ENCODE measurements around the gene RBM4.
"Not testable (repeated sequence)": the region's sequence is repeated elsewhere in the genome, so short reads cannot be mapped to it uniquely, and the experiment has no call there.

The RBM4 gene

GRCh38 chr11:66604155-66604554, 34.3 kb upstream of the RBM4 start:
- CTCF ChIA-PET, result interaction anchor here (2.2 kb wide), 1 partner anchor 12 kb away, joined by 8 read pairs; the partner anchor contains the start of gene CCDC87
- H3K9me3 Mint-ChIP-seq, result no peaks in the 10 kb centered on the region
- DNase-seq, result no peak
- H3K27ac Mint-ChIP-seq, result no peak overlapping the region
- H3K4me3 Mint-ChIP-seq, result no peak overlapping the region
- no peaks in the 10 kb centered on the region for H3K27me3 Mint-ChIP-seq
- no peaks in the 10 kb centered on the region for H3K4me1 Mint-ChIP-seq
- peaks cover 12% of the 10 kb centered on the region for H3K36me3 Mint-ChIP-seq

- H3K27ac Mint-ChIP-seq, H3K9me3 Mint-ChIP-seq, H3K27me3 Mint-ChIP-seq, H3K36me3 Mint-ChIP-seq, H3K4me3 Mint-ChIP-seq, DNase-seq: not testable (repeated sequence)
- CTCF ChIA-PET, result interaction anchor here (1.0 kb wide), 1 partner anchor 34 kb away, joined by 3 read pairs; no protein-coding TSS in a partner anchor
- peaks cover 11% of the 10 kb centered on the region for H3K4me1 Mint-ChIP-seq
Observed at GRCh38 chr11:66606608-66607007, 31.9 kb upstream of the RBM4 start.

GRCh38 chr11:66607126-66607834, 31.2 kb upstream of the RBM4 start:
- no peak overlapping the region for H3K4me3 Mint-ChIP-seq
- no peak overlapping the region for H3K27ac Mint-ChIP-seq
- DNase-seq, result no peak
- H3K4me1 Mint-ChIP-seq, result peaks cover 11% of the 10 kb centered on the region
- H3K36me3 Mint-ChIP-seq, result peaks cover 5% of the 10 kb centered on the region
- H3K27me3 Mint-ChIP-seq, result no peaks in the 10 kb centered on the region
- CTCF ChIA-PET, result interaction anchor here (1.0 kb wide), 1 partner anchor 35 kb away, joined by 3 read pairs; no protein-coding TSS in a partner anchor
- H3K9me3 Mint-ChIP-seq, result no peaks in the 10 kb centered on the region

- CTCF ChIA-PET, result interaction anchor here (0.6 to 0.9 kb wide), 3 partner anchors 23 to 29 kb away, joined by 3 to 4 read pairs (median 3); partner anchors contain the start of gene RBM4
- H3K36me3 Mint-ChIP-seq, result peaks cover 2% of the 10 kb centered on the region
Observed at GRCh38 chr11:66609721-66610617, 28.5 kb upstream of the RBM4 start.

GRCh38 chr11:66612458-66612857, 26.0 kb upstream of the RBM4 start:
- Mint-ChIP-seq H3K27me3 (peaks cover 5% of the 10 kb centered on the region), H3K4me1 (peaks cover 24% of the 10 kb centered on the region), H3K36me3 (peaks cover 13% of the 10 kb centered on the region), H3K9me3 (no peaks in the 10 kb centered on the region), H3K4me3 (no peak overlapping the region), H3K27ac (no peak overlapping the region)
- DNase-seq, result no peak
- CTCF ChIA-PET, result interaction anchor here (0.7 kb wide), 1 partner anchor 66 kb away, joined by 3 read pairs; no protein-coding TSS in a partner anchor

More at GRCh38 chr11:66609721-66610617, 28.5 kb upstream of the RBM4 start:
- no peak for DNase-seq
- peak overlapping the region; percentile 61 for H3K27ac Mint-ChIP-seq
- H3K4me3 Mint-ChIP-seq, result no peak overlapping the region
- peaks cover 11% of the 10 kb centered on the region for H3K4me1 Mint-ChIP-seq
- H3K27me3 Mint-ChIP-seq, result no peaks in the 10 kb centered on the region
- H3K9me3 Mint-ChIP-seq, result no peaks in the 10 kb centered on the region

GRCh38 chr11:66614073-66614472, 24.4 kb upstream of the RBM4 start:
- Mint-ChIP-seq H3K4me3 (no peak overlapping the region), H3K27ac (no peak overlapping the region), H3K9me3 (no peaks in the 10 kb centered on the region), H3K27me3 (peaks cover 5% of the 10 kb centered on the region), H3K4me1 (peaks cover 37% of the 10 kb centered on the region), H3K36me3 (peaks cover 29% of the 10 kb centered on the region)
- CTCF ChIA-PET, result no interaction called here
- no peak for DNase-seq

- Mint-ChIP-seq H3K9me3 (no peaks in the 10 kb centered on the region), H3K27ac (peak within 1 kb of the TSS; percentile 99), H3K4me1 (peaks cover 46% of the 10 kb centered on the region), H3K36me3 (peaks cover 44% of the 10 kb centered on the region), H3K4me3 (peak within 1 kb of the TSS; percentile 98), H3K27me3 (peaks cover 5% of the 10 kb centered on the region)
- peak; percentile 99 for DNase-seq
- CTCF ChIA-PET, result interaction anchor here (1.2 to 1.8 kb wide), 4 partner anchors 22 to 39 kb away, joined by 4 to 5 read pairs (median 4); partner anchors contain the start of genes CCDC87, CCS and RBM4
Observed at GRCh38 chr11:66616379-66617154, 21.9 kb upstream of the RBM4 start, which contains the start of gene RBM14. Gene RBM14 (plus strand): TSS chr11:66616630. CDS start chr11:66616721, 91 bp downstream.

GRCh38 chr11:66617155-66617834, 21.2 kb upstream of the RBM4 start:
- peaks cover 5% of the 10 kb centered on the region for H3K27me3 Mint-ChIP-seq
- CTCF ChIA-PET, result interaction anchor here (0.7 to 1.8 kb wide), 5 partner anchors 21 to 40 kb away, joined by 3 to 5 read pairs (median 4); partner anchors contain the start of genes CCDC87, CCS and RBM4
- peak overlapping the region; percentile 98 for H3K4me3 Mint-ChIP-seq
- H3K27ac Mint-ChIP-seq, result peak overlapping the region; percentile 99
- H3K4me1 Mint-ChIP-seq, result peaks cover 53% of the 10 kb centered on the region
- H3K9me3 Mint-ChIP-seq, result no peaks in the 10 kb centered on the region
- DNase-seq, result no peak
- peaks cover 49% of the 10 kb centered on the region for H3K36me3 Mint-ChIP-seq

- Mint-ChIP-seq H3K4me1 (peaks cover 70% of the 10 kb centered on the region), H3K4me3 (peak overlapping the region; percentile 98), H3K9me3 (no peaks in the 10 kb centered on the region), H3K27me3 (peaks cover 5% of the 10 kb centered on the region), H3K27ac (peak overlapping the region; percentile 99), H3K36me3 (peaks cover 67% of the 10 kb centered on the region)
- CTCF ChIA-PET, result interaction anchor here (0.6 to 0.8 kb wide), 4 partner anchors 25 to 161 kb away, joined by 3 read pairs; partner anchors contain the start of gene CTSF
- peak; percentile 46 for DNase-seq
Observed at GRCh38 chr11:66619080-66619554, 19.4 kb upstream of the RBM4 start.

- H3K27me3 Mint-ChIP-seq, result no peaks in the 10 kb centered on the region
- no peaks in the 10 kb centered on the region for H3K9me3 Mint-ChIP-seq
- DNase-seq, result no peak
- H3K27ac Mint-ChIP-seq, result no peak overlapping the region
- CTCF ChIA-PET, result interaction anchor here (0.7 kb wide), 1 partner anchor 45 kb away, joined by 3 read pairs; no protein-coding TSS in a partner anchor
- peaks cover 82% of the 10 kb centered on the region for H3K36me3 Mint-ChIP-seq
- H3K4me1 Mint-ChIP-seq, result peaks cover 51% of the 10 kb centered on the region
- H3K4me3 Mint-ChIP-seq, result no peak overlapping the region
Observed at GRCh38 chr11:66624450-66624849, 14.1 kb upstream of the RBM4 start.

GRCh38 chr11:66625041-66625751, 13.3 kb upstream of the RBM4 start:
- DNase-seq, result no peak
- no peaks in the 10 kb centered on the region for H3K27me3 Mint-ChIP-seq
- CTCF ChIA-PET, result interaction anchor here (0.7 kb wide), 1 partner anchor 45 kb away, joined by 3 read pairs; no protein-coding TSS in a partner anchor
- peaks cover 85% of the 10 kb centered on the region for H3K36me3 Mint-ChIP-seq
- peaks cover 48% of the 10 kb centered on the region for H3K4me1 Mint-ChIP-seq
- H3K9me3 Mint-ChIP-seq, result no peaks in the 10 kb centered on the region
- no peak overlapping the region for H3K27ac Mint-ChIP-seq
- H3K4me3 Mint-ChIP-seq, result no peak overlapping the region

- no peak for DNase-seq
- Mint-ChIP-seq H3K27me3 (no peaks in the 10 kb centered on the region), H3K27ac (no peak overlapping the region), H3K9me3 (no peaks in the 10 kb centered on the region), H3K4me3 (no peak overlapping the region), H3K36me3 (peaks cover 82% of the 10 kb centered on the region), H3K4me1 (peaks cover 43% of the 10 kb centered on the region)
- CTCF ChIA-PET, result no interaction called here
Observed at GRCh38 chr11:66625752-66626149, 12.8 kb upstream of the RBM4 start.
